ENCODE results near the gene RMI2. TPM values are rescaled to one million over a fixed set of nuclear protein-coding genes. Genes with fewer than 3 reads are reported as not detected.

Gene RMI2
- total and polyA plus RNA-seq, 2 of the 8 experiments (the other 6 are each of a cell fraction or from before 2014, with no cell fraction given): 58.2 to 96.0 TPM

- TF ChIP-seq, protein P1, sequence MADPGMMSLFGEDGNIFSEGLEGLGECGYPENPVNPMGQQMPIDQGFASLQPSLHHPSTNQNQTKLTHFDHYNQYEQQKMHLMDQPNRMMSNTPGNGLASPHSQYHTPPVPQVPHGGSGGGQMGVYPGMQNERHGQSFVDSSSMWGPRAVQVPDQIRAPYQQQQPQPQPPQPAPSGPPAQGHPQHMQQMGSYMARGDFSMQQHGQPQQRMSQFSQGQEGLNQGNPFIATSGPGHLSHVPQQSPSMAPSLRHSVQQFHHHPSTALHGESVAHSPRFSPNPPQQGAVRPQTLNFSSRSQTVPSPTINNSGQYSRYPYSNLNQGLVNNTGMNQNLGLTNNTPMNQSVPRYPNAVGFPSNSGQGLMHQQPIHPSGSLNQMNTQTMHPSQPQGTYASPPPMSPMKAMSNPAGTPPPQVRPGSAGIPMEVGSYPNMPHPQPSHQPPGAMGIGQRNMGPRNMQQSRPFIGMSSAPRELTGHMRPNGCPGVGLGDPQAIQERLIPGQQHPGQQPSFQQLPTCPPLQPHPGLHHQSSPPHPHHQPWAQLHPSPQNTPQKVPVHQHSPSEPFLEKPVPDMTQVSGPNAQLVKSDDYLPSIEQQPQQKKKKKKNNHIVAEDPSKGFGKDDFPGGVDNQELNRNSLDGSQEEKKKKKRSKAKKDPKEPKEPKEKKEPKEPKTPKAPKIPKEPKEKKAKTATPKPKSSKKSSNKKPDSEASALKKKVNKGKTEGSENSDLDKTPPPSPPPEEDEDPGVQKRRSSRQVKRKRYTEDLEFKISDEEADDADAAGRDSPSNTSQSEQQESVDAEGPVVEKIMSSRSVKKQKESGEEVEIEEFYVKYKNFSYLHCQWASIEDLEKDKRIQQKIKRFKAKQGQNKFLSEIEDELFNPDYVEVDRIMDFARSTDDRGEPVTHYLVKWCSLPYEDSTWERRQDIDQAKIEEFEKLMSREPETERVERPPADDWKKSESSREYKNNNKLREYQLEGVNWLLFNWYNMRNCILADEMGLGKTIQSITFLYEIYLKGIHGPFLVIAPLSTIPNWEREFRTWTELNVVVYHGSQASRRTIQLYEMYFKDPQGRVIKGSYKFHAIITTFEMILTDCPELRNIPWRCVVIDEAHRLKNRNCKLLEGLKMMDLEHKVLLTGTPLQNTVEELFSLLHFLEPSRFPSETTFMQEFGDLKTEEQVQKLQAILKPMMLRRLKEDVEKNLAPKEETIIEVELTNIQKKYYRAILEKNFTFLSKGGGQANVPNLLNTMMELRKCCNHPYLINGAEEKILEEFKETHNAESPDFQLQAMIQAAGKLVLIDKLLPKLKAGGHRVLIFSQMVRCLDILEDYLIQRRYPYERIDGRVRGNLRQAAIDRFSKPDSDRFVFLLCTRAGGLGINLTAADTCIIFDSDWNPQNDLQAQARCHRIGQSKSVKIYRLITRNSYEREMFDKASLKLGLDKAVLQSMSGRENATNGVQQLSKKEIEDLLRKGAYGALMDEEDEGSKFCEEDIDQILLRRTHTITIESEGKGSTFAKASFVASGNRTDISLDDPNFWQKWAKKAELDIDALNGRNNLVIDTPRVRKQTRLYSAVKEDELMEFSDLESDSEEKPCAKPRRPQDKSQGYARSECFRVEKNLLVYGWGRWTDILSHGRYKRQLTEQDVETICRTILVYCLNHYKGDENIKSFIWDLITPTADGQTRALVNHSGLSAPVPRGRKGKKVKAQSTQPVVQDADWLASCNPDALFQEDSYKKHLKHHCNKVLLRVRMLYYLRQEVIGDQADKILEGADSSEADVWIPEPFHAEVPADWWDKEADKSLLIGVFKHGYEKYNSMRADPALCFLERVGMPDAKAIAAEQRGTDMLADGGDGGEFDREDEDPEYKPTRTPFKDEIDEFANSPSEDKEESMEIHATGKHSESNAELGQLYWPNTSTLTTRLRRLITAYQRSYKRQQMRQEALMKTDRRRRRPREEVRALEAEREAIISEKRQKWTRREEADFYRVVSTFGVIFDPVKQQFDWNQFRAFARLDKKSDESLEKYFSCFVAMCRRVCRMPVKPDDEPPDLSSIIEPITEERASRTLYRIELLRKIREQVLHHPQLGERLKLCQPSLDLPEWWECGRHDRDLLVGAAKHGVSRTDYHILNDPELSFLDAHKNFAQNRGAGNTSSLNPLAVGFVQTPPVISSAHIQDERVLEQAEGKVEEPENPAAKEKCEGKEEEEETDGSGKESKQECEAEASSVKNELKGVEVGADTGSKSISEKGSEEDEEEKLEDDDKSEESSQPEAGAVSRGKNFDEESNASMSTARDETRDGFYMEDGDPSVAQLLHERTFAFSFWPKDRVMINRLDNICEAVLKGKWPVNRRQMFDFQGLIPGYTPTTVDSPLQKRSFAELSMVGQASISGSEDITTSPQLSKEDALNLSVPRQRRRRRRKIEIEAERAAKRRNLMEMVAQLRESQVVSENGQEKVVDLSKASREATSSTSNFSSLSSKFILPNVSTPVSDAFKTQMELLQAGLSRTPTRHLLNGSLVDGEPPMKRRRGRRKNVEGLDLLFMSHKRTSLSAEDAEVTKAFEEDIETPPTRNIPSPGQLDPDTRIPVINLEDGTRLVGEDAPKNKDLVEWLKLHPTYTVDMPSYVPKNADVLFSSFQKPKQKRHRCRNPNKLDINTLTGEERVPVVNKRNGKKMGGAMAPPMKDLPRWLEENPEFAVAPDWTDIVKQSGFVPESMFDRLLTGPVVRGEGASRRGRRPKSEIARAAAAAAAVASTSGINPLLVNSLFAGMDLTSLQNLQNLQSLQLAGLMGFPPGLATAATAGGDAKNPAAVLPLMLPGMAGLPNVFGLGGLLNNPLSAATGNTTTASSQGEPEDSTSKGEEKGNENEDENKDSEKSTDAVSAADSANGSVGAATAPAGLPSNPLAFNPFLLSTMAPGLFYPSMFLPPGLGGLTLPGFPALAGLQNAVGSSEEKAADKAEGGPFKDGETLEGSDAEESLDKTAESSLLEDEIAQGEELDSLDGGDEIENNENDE (IDR thresholded peaks at IDR 0.05; ENCODE audit: insufficient replicate concordance, low read length): no peak
- TF ChIP-seq KDM5A (IDR thresholded peaks at IDR 0.05; ENCODE audit: low read length): no peak
These were observed 25.6 kb upstream of the RMI2 start (continued) for GRCh38 chr16:11319529-11320146.
